Thyroid gland (tissue), 4 donors: ENCODE data around the gene PTPRU. TPM values are rescaled to one million over a fixed set of nuclear protein-coding genes. Genes with fewer than 3 reads are reported as not detected.

Experiments used
- DNase-seq, 2 donors: peaks; one replicate each; pipeline ENCODE4 v3.0.0-alpha.2; 2019
- H3K27ac ChIP-seq, 3 donors: fragments of 200-600 bp; sonication (generic); 1 replicate in 2 of 3; 2 replicates in 1 of 3; pipeline ENCODE4 v1.5.1; 2016 to 2019; ENCODE audit warnings: mild to moderate bottlenecking in 1 of 3, moderate library complexity in 1 of 3
- H3K27me3 ChIP-seq: fragments of 200-600 bp; sonication (generic); one replicate; pipeline ENCODE4 v1.5.1; 2019
- H3K36me3 ChIP-seq, 2 donors: fragments of 200-600 bp; sonication (generic); one replicate each; pipeline ENCODE4 v1.5.1; 2016 to 2019
- H3K4me1 ChIP-seq, 2 donors: fragments of 200-600 bp; sonication (generic); one replicate each; pipeline ENCODE4 v1.5.1; 2017 to 2019
- H3K4me3 ChIP-seq, 3 donors: fragments of 200-600 bp; sonication (generic); replicated peaks in 1 of 3; 1 replicate in 2 of 3; 2 replicates in 1 of 3; pipeline ENCODE4 v1.5.1; 2016; ENCODE audit warnings: mild to moderate bottlenecking in 1 of 3
- H3K9me3 ChIP-seq: fragments of 200-600 bp; sonication (generic); one replicate; pipeline ENCODE4 v1.5.1; 2017
- CTCF ChIP-seq, 6 experiments: fragments of 200-600 bp in 3 of 6; fragments of 450-650 bp in 3 of 6; sonication (generic) in 3 of 6; IDR thresholded peaks; one replicate each; pipeline ENCODE4 v1.5.1; 2016 to 2019; ENCODE audit warnings: antibody characterized with exemption in 6 of 6, mild to moderate bottlenecking in 2 of 6, inconsistent platforms in 1 of 6, moderate library complexity in 1 of 6
- POLR2A ChIP-seq, 2 donors: fragments of 450-650 bp; IDR thresholded peaks; one replicate each; pipeline ENCODE4 v1.6.1; 2017; ENCODE audit warnings: antibody characterized with exemption in 2 of 2, mild to moderate bottlenecking in 2 of 2, moderate library complexity in 1 of 2
- WGBS, 2 donors: methylation state at CpG; one replicate each; pipeline ENCODE4 v1.1.5; 2017; 5-methylcytosine and 5-hydroxymethylcytosine counted together
- intact Hi-C: fragments of 100-400 bp; cut with DNase I; formaldehyde crosslinking; loops from one replicate; pipeline ENCODE4 v1.15.1; 2023
- total RNA-seq, 4 donors: library from RNA; depleted of rRNA; stranded (reverse); fragments of >200 nt; gene quantifications; one replicate each; pipeline ENCODE4 v1.2.3, GENCODE V29; 2016

Gene PTPRU
- total RNA-seq, 4 donors from 2014 or later, result 12.4 to 30.0 (median 17.9) TPM

GRCh38 chr1:29320156-29320940, 84.0 kb downstream of the PTPRU start:
- Histone ChIP-seq H3K27ac (no peak overlapping the region), H3K9me3 (no peaks in the 10 kb centered on the region), H3K4me1 (no peaks in the 10 kb centered on the region), H3K36me3 (peaks cover 0 to under 1% of the 10 kb centered on the region in 2 donors), H3K27me3 (no peaks in the 10 kb centered on the region), H3K4me3 (no peak overlapping the region)
- 97% methylated on average over 7 to 16 of the region's 21 CpGs for WGBS, 2 donors
- no peak for DNase-seq
- TF ChIP-seq CTCF (IDR thresholded peaks at IDR 0.05) (no peak), POLR2A (IDR thresholded peaks at IDR 0.05) (no peak)
- intact Hi-C loops, result no loop called here

GRCh38 chr1:29321176-29321575, 84.9 kb downstream of the PTPRU start:
- Histone ChIP-seq H3K9me3 (no peaks in the 10 kb centered on the region), H3K27ac (no peak overlapping the region), H3K4me1 (no peaks in the 10 kb centered on the region), H3K36me3 (peaks cover 0 to 7% of the 10 kb centered on the region in 2 donors), H3K27me3 (no peaks in the 10 kb centered on the region), H3K4me3 (no peak overlapping the region)
- TF ChIP-seq CTCF (IDR thresholded peaks at IDR 0.05) (no peak), POLR2A (IDR thresholded peaks at IDR 0.05) (no peak)
- no peak for DNase-seq
- 92 to 98% methylated on average over 2 of the region's 2 CpGs for WGBS, 2 donors
- intact Hi-C loops, result no loop called here

GRCh38 chr1:29322147-29322694, 85.9 kb downstream of the PTPRU start:
- Histone ChIP-seq H3K36me3 (peaks cover 0 to 7% of the 10 kb centered on the region in 2 donors), H3K4me3 (no peak overlapping the region), H3K9me3 (no peaks in the 10 kb centered on the region), H3K4me1 (no peaks in the 10 kb centered on the region), H3K27me3 (no peaks in the 10 kb centered on the region), H3K27ac (no peak overlapping the region)
- DNase-seq, result no peak
- WGBS, 2 donors, result 82 to 88% methylated on average over 8 of the region's 8 CpGs
- no peak for TF ChIP-seq POLR2A (IDR thresholded peaks at IDR 0.05)
- no peak for TF ChIP-seq CTCF (IDR thresholded peaks at IDR 0.05)
- intact Hi-C loops, result no loop called here

- WGBS, 2 donors, result 90 to 93% methylated on average over 9 to 12 of the region's 12 CpGs
- no peak for TF ChIP-seq POLR2A (IDR thresholded peaks at IDR 0.05)
- TF ChIP-seq CTCF (IDR thresholded peaks at IDR 0.05), result no peak
- Histone ChIP-seq H3K27me3 (no peaks in the 10 kb centered on the region), H3K4me3 (no peak overlapping the region), H3K9me3 (no peaks in the 10 kb centered on the region), H3K27ac (no peak overlapping the region), H3K4me1 (no peaks in the 10 kb centered on the region), H3K36me3 (peaks cover 0 to 7% of the 10 kb centered on the region in 2 donors)
- DNase-seq, result no peak
- intact Hi-C loops, result no loop called here
These were observed 86.7 kb downstream of the PTPRU start for GRCh38 chr1:29322861-29323585.

- intact Hi-C loops, result no loop called here
These were observed 87.3 kb downstream of the PTPRU start for GRCh38 chr1:29323636-29324035.

More at GRCh38 chr1:29323636-29324035, 87.3 kb downstream of the PTPRU start:
- whole genome bisulfite sequencing, 2 donors, result 83 to 100% methylated on average over 1 to 6 of the region's 8 CpGs
- Histone ChIP-seq H3K27me3 (no peaks in the 10 kb centered on the region), H3K9me3 (no peaks in the 10 kb centered on the region), H3K27ac (no peak overlapping the region), H3K4me3 (no peak overlapping the region), H3K36me3 (peaks cover 0 to 7% of the 10 kb centered on the region in 2 donors), H3K4me1 (no peaks in the 10 kb centered on the region)
- DNase-seq, result no peak
- TF ChIP-seq POLR2A (IDR thresholded peaks at IDR 0.05) (no peak), CTCF (IDR thresholded peaks at IDR 0.05) (no peak)
